NCI-H2171 treated with DMSO at 0.1 percent for 48 hours (cell line): ENCODE measurements around the gene IFNA2.
"Not testable (repeated sequence)": the region's sequence is repeated elsewhere in the genome, so short reads cannot be mapped to it uniquely, and the experiment has no call there.

ENCODE experiments used
- DNase-seq: peaks from one replicate; lab custom pipeline; 2025; lab: John Stamatoyannopoulos, UW

The IFNA2 gene

GRCh38 chr9:21385131-21385670, at the start of gene IFNA2:
TSS of gene IFNA2 (minus strand) at chr9:21385398. CDS start at chr9:21385329, 69 bp downstream.
- DNase-seq, result no peak

GRCh38 chr9:21435015-21435383, 49.8 kb upstream of the IFNA2 start:
- not testable (repeated sequence) for DNase-seq

DNA sequence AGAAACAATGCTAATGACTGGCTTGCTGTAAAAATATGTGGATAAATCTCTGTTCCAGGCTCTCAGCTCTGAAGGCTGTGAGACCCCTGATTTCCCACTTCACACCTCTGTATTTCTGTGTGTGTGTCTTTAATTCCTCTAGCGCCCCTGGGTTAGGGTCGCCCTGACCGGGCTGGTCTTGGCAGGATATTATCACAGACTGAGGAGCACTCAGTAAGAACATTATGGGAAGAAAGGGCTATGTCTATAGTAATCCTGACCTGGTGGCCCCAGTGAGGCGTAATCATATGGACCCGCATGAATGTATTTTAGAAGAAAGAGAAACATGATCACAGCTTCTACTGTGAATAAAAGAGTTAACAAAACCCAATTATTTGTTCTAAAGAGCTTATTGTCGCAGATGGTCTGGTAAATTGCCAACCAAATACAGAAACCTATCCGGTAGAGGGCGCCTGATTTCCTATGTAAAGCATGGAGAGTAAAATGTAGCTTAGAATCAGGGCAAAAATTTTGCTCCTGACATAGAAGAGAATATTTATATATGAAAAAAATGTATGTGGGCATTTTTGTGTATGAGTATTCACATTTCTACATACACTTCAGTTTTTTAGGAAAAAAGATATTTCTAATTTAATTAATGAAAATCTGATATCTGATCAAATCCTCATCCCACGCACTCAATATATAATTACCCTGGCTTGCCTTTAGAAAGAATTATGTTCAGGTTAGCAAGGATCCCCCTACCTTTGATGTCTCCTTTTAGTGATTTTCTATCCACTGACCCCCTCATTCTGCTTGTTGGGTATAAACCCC, 49.2 kb upstream of the IFNA2 start:
- peak; percentile 33 for DNase-seq

GRCh38 chr9:21432672-21433425, 47.7 kb upstream of the IFNA2 start:
- DNase-seq, result no peak

DNA sequence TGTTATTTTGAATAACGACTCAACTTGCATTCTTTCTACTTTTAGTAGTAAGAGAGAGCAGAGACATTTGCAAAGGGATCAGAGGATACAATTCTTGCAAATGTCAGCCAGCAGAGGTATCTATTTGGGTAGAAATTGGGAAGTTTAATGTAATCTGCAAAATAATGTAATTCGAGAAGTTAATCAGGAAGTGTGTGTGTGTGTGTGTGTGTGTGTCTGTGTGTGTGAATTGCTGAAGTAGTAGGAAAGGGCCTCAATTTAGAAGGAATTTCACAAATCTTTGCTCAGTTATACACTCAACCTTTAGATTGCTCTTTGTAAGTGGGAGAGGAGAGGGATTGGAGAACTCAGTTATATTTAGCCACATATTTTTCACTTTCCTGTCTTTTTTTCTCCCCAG, 44.0 kb upstream of the IFNA2 start:
- no peak for DNase-seq

GRCh38 chr9:21428235-21428634, 43.0 kb upstream of the IFNA2 start:
- DNase-seq, result no peak

DNA sequence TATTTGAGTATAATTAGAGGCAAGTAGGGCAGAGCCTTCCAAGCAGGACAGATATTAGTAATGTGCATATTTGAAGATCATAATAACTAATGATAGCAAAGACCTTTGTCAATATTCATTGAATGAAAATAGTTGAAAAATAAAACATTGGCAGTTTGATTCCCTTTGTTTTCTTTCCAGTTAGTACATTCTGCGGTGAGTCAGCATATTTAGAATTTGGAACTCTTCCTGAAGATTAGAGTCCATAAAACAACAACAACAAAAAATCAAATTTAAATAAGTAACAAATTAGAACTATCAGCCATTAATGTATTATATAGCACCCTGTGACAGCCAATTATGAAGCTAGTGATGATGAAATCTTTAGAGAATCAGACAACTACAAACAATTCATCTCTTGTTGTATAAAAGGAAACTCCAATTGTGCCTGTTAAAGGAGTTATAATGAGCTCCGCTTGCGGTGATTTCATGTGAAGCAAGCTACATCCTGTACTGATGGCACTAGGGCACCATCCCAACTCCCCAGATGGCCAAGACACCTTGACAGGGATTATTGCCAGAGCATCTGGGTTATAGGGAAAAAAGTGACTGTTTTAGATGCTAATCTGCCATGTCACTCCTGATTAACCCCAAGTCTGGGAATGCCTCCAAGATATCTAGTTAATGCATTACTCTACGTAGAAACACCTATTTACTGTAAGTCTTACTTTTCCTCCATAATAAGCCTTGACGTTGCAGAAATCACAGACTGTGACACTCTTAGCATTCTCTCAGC, 30.5 kb upstream of the IFNA2 start:
- peak; percentile 48 for DNase-seq

DNA sequence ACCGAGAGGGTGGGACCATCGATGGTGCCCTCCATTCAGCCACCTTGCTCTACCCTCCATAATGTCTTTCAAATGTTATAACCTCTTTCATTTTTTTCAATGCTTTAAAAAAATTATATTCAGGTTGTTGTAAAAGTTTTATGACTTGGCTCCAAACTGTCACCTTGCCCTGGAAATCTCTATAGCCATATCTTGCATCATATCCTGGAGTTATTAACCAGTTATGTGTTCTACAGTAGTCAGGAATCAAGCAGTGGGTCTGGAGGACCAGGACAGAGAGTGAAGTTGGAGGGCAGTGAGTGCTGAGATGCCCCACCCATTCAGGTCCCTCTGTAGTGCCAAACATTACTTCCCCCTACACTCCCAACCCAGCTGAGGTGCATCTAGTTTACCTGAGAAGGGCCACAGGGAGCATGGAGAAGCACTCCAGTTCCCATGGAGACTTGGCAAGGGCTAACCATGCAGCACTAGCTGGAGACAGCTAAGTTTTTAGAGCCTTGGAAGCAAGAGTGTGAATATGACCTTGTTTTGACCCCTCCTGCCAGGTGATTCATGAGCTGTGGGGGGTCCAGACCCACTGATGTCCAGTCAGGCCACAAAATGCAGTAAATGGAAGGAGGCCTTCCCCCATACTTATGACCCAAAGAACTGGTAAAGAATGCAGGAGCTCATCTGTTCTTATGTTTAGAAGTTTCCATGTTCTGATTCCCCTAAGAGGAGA, 29.2 kb upstream of the IFNA2 start:
- no peak for DNase-seq

DNA sequence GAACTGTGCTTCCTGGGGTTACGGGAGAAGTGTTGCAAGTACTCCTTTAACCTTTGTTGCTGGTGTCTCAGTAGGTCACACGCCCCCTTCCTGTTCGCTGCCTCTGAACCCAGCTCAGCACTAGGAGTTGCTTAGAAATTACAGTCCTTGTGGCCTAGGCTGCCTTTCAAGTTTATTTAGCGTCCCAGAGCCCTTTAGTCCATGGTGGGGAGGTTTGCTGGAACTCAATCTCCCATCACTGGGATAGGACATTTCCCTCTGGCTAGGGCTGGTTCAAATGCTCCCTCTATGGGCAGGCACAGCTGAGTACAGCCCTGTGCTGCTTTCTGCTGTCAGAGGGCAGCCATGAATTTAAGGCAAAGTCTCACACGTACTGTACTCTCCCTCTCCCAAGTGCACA, 28.4 kb upstream of the IFNA2 start:
- no peak for DNase-seq

DNA sequence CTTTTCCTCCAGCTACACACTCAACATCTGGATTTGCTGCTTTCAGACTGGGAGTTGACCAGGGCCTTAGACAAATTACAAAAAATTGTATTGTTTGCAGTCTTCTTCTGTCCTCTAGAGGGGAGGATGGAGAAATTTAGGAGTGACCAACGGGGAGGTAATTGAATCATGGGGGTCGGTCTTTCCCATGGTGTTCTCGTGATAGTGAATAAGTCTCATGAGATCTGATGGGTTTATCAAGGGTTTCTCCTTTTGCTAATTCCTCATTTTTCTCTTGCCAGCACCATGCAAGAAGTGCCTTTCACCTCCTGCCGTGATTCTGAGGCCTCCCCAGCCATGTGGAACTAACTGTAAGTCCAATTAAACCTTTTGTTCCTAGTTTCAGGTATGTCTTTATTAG, 28.0 kb upstream of the IFNA2 start:
- DNase-seq, result no peak

- no peak for DNase-seq
Observed at GRCh38 chr9:21412107-21412506, 26.9 kb upstream of the IFNA2 start.

GRCh38 chr9:21408817-21409216, 23.6 kb upstream of the IFNA2 start, which contains the start of gene IFNA8:
TSS of gene IFNA8 (plus strand) at chr9:21409117. CDS start at chr9:21409177, 60 bp downstream.
- DNase-seq, result no peak

DNA sequence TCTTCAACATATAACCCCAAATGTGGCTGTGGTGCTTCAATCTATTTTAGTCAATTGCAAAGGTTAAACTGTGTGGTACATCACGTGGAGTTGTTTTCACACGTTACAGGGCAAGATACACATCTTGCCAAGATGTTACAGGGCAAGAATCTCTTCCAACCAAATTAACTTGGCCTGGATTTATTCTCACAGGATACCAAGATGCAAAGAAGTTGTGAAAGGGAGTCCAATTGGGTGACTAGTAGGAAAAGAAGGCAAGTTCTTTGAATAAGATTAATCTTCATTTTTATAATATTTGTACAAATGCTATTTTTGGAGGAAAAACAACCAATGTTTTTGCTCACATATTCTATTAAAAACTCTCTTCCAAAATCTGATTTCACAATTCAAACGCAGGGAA, 18.9 kb upstream of the IFNA2 start:
- DNase-seq, result no peak

DNA sequence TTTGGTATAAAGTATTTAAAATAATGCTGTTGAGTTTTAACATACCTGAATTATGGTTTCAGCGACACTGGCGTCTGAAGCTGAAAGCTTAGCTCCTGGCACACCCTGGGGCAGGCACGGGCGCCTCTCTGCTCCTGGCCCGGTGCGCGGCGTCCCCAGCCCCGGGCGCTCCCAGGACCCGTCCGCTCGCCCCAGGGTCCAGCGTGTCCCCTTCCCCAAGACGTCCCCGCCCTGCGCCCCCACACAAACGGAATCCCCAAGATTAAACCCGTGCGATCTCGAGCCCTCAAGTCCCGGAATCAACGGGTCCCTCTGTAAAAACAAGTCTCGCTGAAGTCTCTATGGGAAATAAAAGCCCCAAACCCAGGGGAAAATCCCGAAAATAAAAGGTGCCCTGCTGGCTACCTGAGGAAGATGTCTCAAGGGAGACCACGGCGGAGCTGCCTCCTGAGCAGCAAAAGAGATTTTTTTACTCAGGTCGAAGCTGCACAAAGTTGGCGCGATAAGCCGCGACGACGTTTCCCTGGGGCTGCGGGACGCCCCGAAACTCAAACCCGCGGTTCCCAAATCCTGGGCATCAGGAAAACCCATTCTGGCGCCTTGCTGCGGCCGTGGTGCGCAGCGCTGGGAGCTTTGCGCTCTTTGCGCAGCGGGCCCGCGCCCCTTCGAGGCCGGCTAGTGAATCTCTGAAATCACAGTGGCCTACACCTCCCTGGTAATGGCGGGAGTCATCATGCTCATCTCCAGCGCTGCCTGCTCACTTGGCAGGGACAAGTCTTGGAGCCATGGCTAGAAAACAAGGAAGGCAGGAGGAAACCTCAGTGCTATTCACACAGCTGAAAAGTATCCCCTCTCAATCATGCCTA, 17.4 kb upstream of the IFNA2 start:
- no peak for DNase-seq

GRCh38 chr9:21399956-21400355, 14.8 kb upstream of the IFNA2 start:
- DNase-seq, result no peak

DNA sequence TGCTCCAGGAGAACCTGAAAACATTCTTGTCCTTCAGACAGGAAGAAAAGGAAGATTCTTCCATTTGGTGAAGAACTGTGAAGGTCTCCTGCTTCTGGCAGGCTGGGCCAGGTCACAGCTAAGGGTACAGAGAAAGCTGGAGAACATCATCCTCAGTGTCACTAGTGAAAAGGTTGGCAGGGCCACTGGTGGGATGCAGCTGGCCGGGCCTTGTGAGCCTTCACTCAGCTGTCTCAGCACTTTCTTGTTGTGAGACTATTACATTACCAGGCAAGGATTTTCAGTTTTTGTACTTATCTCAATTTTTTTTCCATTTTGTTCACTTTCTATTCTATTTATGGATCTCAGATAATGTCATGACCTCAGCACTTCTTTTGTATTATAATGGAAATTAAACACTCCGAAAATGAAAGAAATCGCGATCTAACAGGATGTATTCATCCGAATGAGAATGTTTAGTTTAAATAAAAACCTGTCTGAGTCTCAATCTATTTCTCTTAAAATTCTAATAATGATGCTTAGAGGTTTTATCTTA, 13.8 kb upstream of the IFNA2 start:
- no peak for DNase-seq

GRCh38 chr9:21395778-21396717, 10.8 kb upstream of the IFNA2 start:
- DNase-seq, result no peak

DNA sequence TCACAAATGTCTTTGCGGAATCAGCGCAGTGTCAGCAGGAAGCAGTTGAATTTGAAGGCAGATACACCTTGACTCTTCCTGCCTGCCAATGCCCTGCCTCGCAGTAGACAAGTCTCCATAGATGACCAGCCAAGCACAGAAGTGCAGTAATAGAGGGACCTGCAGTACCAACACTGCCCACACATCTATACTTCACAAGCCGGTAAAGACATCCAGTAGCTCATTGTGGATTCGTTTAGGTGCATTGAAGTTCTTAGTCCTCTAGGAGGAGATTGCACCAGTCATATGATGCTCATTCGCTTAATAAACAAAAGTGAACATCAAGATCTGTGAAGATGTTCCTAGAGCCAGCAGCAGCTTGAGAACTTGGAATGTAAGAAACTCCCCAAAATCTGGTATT, 7.1 kb upstream of the IFNA2 start:
- no peak for DNase-seq

DNA sequence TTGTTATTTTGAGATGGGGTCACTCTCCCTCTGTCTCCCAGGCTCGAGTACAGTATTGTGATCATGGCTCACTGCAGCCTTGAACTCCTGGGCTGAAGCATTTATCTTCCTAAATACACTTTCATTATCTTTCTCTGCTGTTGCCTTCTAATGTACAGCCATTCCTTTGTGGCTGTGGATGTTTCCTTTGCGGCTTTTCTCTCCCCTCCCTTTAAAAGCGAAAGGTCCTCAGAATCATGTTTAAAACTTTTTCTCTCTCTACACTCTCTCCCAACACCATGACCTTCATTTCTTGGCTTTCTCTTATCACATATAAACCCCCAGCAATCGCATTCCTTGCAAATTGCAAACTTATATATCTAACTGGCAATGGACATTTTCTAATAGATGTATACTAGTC, 1.6 kb downstream of the IFNA2 start:
- DNase-seq, result no peak
